Mucosa of descending colon (tissue), 3 donors: Measurements from ENCODE around the gene LRRC73. TPM values are rescaled to one million over a fixed set of nuclear protein-coding genes. Genes with fewer than 3 reads are reported as not detected.
A peak's percentile ranks its signal among the peaks of the same experiment; 100 is the strongest.

Experiments
- ATAC-seq: fragments of 200-7000 bp; cut with Tn5 transposase; one replicate; pipeline ENCODE4 v1.9.1; 2020; ENCODE audit warnings: mild to moderate bottlenecking, moderate library complexity
- DNase-seq, 3 donors: peaks; one replicate each; pipeline ENCODE4 v3.0.0-alpha.2; 2020
- H3K36me3 ChIP-seq: fragments of 200-600 bp; one replicate; pipeline ENCODE4 v1.8.0; 2021; ENCODE audit warnings: low read depth, mild to moderate bottlenecking
- H3K4me1 ChIP-seq: fragments of 200-600 bp; one replicate; pipeline ENCODE4 v1.8.0; 2021; ENCODE audit warnings: low read depth, mild to moderate bottlenecking
- H3K4me3 ChIP-seq: fragments of 200-600 bp; one replicate; pipeline ENCODE4 v1.8.0; 2021; ENCODE audit warnings: mild to moderate bottlenecking
- H3K9me3 ChIP-seq: fragments of 200-600 bp; one replicate; pipeline ENCODE4 v1.8.0; 2021; ENCODE audit warnings: mild to moderate bottlenecking
- CTCF ChIP-seq: fragments of 200-600 bp; IDR thresholded peaks from one replicate; pipeline ENCODE4 v1.8.0; 2022; ENCODE audit warnings: antibody characterized with exemption, mild to moderate bottlenecking
- intact Hi-C, 2 donors: fragments of 100-400 bp; cut with DNase I in 1 of 2; cut with micrococcal nuclease in 1 of 2; formaldehyde crosslinking; loops; one replicate each; pipeline versions ENCODE4 v1.11.0 to v1.11.1; 2022; cut with DNase I, micrococcal nuclease
- total RNA-seq, 3 donors: library from RNA; stranded (reverse); fragmentation: NEBNext Ultra II Directional in 2 of 3; extraction: Animal tissue kit (Norgen Biotek cat#: 25700) in 2 of 3; gene quantifications; one replicate each; pipeline versions ENCODE4 v1.2.1 to v1.2.4, GENCODE V29; 2021 to 2023
- donor health status: DM: no; HTN: no; CAD: no; lungs with moderate emphysema.
- donor health status: DM: no; HTN: no; CAD: no.
- donor health status: DM: no; HTN: yes; CAD: no.

The LRRC73 gene
- total RNA-seq, 3 donors from 2014 or later = 0.23 to 1.2 (median 0.46) TPM

- DNase-seq = no peak
- no peaks in the 10 kb centered on the region for H3K9me3 ChIP-seq
- ATAC-seq = no peak
- no peaks in the 10 kb centered on the region for H3K36me3 ChIP-seq
- H3K4me1 ChIP-seq = peaks cover 2% of the 10 kb centered on the region
- TF ChIP-seq CTCF = no peak
- no peak overlapping the region for H3K4me3 ChIP-seq
- intact Hi-C loops = no loop called here
Measured at GRCh38 chr6:43523284-43523683, 13.1 kb upstream of the LRRC73 start.

- no peak overlapping the region for H3K4me3 ChIP-seq
- ATAC-seq (no peak), DNase-seq (no peak)
- TF ChIP-seq CTCF = no peak
- H3K4me1 ChIP-seq = peaks cover 8% of the 10 kb centered on the region
- H3K36me3 ChIP-seq = no peaks in the 10 kb centered on the region
- H3K9me3 ChIP-seq = no peaks in the 10 kb centered on the region
- intact Hi-C loops = no loop called here
Measured at GRCh38 chr6:43522547-43523261, 12.6 kb upstream of the LRRC73 start.

- intact Hi-C loops = no loop called here
- no peak for DNase-seq
- TF ChIP-seq CTCF = no peak
- Histone ChIP-seq H3K36me3 (no peaks in the 10 kb centered on the region), H3K4me1 (peaks cover 10% of the 10 kb centered on the region), H3K9me3 (no peaks in the 10 kb centered on the region), H3K4me3 (no peak overlapping the region)
- no peak for ATAC-seq
Measured at GRCh38 chr6:43521836-43522235, 11.7 kb upstream of the LRRC73 start.

GRCh38 chr6:43520097-43520496 is 10.0 kb upstream of the LRRC73 start:
- TF ChIP-seq CTCF = no peak
- Histone ChIP-seq H3K4me3 (no peak overlapping the region), H3K36me3 (no peaks in the 10 kb centered on the region), H3K4me1 (peaks cover 19% of the 10 kb centered on the region), H3K9me3 (no peaks in the 10 kb centered on the region)
- intact Hi-C loops = no loop called here
- ATAC-seq = no peak
- DNase-seq = no peak

GRCh38 chr6:43517505-43518357 is 7.6 kb upstream of the LRRC73 start:
- Histone ChIP-seq H3K4me1 (peaks cover 24% of the 10 kb centered on the region), H3K4me3 (peak overlapping the region; percentile 82), H3K9me3 (no peaks in the 10 kb centered on the region), H3K36me3 (no peaks in the 10 kb centered on the region)
- intact Hi-C loops = no loop called here
- DNase-seq = no peak
- no peak for TF ChIP-seq CTCF
- peak; percentile 9 for ATAC-seq
